Measurements from ENCODE around the gene CAMKK1.

The CAMKK1 gene

DNA sequence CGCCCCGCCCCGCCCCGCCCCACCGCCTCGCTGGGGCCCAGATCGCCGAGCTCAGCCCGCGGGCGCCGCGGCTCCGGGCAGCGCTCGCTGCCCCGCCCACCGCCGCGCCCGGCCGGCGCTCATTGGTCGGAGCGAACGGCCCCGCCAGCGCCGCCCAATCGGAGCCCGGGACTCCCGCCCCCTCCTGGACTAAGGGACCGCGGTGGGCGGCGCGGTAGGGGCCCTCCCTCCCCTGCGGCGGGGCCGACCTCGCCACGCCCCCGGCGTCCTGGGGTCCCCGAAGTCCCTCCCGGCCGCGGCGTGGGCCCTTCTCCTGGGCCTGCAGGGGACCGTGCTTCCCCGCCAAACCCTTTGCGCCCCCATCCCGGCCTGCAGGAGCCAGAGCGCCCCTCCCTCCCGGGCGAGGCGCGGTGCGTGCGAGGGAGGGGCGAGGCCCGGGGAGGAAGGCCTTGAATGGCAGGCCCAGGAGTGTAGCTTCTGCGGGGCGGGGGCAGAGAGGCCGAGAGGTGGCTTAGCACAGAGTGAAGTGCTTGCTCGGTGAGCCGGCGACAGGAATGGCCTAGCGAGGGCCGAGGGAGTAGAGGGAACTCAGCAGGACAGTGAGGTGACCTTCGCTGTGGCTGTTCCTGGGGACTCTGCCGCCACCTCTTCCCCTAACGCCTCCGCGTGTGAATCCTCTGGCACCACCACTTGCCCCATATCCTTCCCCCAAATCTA is at the start of gene CAMKK1:
TSS of gene CAMKK1 (minus strand) at position 51 of the 717 bp plus-strand sequence. CDS start 7,366 bp downstream, outside the sequence.
- DNase-seq (ENCODE audit: low read depth in 2 of 2) = peak; percentile 59 to 67

DNA sequence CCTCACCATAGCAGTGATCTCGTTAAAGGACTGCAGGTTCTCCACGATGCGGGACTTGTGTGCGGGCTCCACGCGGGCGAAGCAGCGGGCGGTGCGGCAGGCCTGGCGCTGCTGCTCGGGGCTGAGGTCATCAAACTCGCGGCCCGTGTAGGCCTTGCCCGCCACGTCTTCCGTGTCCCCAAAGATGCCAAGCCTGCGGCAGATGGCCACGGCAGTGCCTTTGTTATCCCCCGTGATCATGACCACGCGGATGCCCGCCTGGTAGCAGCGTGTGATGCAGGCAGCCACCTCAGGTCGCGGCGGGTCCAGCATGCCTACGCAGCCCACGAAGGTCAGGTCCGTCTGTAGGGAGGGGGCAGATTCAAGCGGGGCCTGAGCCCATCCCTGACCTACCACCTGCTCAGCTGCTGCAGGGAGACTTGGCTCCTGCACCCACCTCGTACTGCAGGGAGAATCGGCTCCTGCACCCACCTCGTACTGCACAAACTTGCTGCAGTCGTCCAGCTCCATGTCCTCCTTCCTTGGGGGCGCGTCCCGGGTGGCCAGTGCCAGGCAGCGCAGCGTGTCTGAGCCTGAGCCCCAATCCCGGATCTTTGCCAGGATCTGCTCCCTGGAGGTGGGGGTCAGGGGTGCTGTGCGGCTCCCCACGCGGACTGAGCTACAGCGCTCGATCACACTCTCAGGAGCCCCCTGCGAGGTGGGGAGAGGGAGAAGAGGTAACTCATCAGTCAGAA is 48.3 kb upstream of the CAMKK1 start:
- DNase-seq (ENCODE audit: low read depth in 2 of 2) = no peak

DNA sequence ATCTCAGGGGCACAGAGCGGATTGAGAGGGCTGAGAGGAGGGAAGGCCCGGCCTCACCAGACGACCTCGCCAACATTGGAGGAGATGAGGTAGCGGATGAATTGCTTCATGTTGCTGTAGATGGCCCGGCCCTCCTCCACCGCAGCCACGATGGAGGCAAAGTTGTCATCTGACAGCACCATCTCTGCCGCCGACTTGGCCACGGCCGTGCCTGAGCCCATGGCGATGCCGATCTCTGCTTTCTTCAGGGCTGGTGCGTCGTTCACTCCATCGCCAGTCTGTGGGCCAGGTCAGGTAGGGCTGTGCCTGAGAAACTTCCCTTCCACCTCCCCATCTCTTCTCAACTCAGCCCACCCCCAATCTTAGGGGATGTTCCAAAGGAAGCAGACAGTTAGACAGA is 44.5 kb upstream of the CAMKK1 start:
- no peak for DNase-seq (ENCODE audit: low read depth in 2 of 2)

DNA sequence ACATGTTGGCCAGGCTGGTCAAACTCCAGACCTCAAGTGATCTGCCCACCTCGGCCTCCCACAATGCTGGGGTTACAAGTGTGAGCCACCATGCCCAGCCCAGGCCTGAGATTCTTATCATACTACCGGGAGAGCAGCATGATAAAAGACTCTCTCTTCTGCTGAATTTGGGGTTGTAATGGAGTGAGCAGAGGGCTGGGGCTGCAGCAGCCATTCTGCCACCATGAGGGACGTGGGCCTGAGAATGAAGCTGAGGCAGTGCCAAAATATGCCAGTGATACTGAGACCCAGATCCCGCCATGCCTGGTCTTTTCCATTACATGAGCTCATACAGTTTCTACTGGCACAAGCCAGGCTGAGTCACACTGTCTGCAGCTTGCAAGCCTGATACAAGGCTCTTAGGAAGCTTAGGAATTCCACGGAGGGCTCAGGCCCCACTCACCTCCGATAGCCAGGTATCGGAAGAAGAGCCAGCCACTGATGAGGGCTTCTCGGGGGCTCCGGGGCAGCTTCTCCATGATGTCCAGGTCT is 43.0 kb upstream of the CAMKK1 start:
- no peak for DNase-seq (ENCODE audit: low read depth in 2 of 2)

DNA sequence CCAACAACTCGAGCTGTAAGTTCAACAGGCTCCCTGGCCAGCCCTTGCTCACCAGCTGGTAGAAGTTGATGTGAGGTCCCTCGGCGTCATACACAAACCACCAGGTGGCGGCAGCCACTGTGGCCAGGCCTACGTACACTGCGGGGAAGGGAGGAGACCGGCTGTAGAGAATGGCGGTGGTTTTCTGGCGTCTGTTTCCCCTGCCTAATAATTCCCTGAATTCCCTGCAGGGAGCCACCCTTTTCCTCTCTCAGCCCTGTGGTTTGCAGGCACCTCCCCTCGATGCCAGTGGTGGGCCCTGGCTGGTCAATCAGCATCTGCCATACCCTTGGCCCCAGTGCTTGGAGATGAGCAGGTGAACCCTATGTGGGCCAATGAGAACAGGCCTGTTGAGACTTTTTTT is 42.3 kb upstream of the CAMKK1 start:
- DNase-seq (ENCODE audit: low read depth in 2 of 2) = peak; percentile 20 to 29

DNA sequence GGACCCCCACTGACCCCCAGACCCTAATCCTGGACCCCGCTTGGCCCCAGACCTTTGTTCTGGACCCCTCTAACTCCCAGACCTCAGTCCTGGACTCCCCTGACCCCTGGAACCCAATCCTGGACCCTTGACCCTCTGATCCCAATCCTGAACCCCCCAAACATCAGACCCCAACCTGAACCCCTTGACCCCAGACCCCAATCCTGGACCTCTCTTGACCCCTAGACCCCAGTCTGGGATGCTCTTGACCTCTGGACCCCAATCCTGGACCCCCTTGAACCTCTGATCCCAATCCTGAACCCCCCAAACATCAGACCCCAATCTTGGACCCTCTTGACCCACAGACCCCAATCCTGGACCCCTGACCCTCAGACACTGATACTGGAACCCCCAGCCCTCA is 36.9 kb upstream of the CAMKK1 start:
- no peak for DNase-seq (ENCODE audit: low read depth in 2 of 2)

DNA sequence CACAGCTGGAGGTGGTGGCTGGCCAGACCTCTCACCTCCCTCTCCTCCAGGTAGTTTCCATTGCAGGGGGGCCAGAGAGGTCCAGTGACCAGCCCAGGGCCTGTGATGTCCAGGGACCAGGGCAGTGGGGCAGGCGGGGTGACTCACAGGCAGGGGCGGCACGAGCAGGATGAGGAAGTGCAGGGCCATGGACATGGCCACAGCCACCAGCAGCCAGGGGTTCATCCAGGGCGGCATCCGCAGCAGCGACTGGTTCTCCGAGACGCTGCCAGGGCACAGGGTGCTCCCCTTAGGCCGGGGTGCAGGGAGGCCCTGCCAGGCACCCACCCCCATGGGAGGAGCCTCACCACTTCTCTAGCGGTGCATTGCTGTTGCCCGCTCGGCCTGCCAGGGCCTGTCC is 36.3 kb upstream of the CAMKK1 start:
- DNase-seq (ENCODE audit: low read depth in 2 of 2) = no peak

DNA sequence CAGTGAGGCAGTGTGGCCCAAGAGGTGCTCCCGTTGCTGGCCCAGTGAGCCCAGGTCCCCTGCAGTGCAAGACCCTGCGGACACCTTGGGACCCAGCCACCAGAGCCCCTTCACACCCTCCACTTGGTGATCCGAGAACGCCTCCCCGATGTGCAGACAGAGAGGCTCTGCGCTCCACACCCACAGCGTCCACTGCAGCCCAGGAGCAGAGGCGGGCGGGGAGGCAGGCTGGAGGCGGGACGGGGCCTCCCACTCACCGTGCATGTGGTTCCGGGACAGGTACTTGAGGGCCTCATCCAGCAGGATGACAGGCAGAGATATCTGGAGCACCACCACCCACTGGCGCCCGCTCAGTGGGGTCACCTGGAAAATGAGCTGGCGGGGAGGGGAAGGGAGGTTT is 35.6 kb upstream of the CAMKK1 start:
- DNase-seq (ENCODE audit: low read depth in 2 of 2) = no peak

DNA sequence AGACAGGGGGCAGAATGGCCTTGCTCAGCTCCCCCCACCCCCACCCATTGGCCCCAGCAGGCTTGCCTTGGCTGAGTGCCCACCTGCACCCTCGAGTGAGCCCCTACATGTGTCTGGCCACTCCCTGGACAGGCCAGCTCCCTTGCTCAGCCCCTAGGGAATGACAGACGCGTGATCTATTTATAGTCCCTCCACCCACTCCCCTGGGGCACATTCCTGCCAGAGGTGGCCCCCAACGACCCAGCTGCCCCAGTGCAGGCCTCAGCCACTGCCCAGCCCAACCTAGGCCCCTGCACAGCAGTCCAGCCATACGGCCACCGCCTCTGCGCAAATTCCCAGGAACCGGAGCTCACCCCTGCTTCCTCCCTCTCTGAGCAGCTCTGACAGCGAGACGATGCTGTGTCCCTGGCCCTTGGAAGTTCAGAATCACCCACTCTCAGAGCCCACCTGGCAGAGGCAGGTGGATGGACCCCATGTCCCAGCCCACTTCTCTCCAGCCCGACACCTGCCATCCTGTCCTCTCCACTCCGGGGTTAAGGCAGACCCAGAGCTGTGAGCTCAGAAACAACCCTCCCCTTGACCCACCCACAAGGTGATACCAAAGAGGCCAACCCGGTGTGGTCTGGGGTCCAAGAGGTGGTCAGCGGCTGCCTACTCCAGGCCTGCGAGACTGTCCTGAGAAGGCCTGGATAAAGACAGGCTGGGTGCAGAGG is 34.9 kb upstream of the CAMKK1 start:
- DNase-seq (ENCODE audit: low read depth in 2 of 2) = no peak

DNA sequence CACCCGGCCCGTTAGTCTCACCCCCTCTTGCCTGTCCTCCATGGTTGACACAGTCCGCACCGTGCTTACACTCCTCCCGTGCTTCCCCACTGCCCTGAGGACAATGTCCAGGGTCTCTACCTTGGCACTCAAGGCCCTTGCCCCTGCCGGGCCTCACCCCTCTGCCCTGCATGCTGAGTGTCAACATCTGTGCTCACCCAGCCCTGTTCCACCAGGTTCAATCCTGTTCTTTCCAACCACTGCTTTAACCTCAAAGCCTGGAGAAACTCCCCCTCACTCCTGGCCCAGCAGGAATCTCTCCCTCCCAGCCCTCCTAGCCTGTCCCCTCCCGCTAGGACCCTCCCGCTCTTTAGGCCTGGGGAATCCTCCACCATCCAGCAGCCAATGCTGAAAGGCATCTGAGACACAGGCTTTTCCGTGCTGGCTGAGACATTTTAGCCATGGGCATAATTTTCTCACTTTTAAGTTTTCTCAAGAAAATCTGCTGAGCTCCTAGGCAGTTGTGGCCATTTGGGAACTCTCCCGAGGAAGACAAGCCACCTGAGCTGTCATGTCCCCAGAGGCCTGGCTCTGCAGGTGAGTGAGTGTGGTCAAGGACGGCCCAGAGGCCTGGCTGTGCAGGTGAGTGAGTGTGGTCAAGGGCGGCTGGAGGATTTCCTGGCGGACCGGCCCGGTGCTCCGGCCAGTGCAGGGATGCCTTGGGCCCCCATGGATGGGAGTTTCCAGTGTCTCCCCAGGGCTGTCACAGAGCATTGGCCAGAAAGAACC is 34.2 kb upstream of the CAMKK1 start:
- DNase-seq (ENCODE audit: low read depth in 2 of 2) = no peak

DNA sequence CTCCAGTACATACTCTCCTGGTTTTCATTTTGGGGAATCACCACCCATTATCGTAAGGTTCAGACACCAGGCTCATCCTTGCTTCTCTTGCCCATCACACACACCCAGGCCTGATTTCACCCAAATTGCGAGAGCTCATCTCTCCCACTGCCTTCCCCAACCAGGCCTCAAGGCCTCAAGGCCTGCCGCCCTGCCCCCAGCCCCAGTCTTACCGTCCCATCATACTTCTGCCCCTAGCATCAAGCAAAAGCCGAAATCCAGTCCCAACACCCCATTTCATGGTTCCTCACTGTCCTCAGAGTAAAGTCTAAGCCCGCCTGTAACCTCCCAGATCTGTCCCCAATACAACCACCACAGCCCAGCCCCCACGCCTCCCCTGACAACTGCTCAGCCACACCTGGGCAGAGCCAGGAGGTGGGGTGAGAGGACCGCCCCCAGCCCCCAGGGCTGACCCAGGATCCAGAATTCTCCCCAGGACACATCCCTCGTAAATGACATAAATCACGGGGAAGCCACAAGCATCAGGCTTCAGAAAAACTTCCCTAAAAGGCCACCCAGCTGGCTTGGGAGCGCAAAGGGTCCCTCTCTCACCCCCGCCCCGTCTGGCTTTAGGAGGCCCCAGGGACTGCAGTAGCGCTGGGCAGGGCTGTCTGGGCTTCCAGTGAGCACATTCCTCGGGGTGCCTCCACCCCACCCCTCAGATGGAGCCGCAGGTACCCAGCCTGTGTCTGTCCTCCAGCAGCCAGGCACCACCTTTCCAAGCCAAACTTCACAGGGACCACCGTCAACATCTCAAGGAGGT is 33.0 kb upstream of the CAMKK1 start:
- DNase-seq (ENCODE audit: low read depth in 2 of 2) = no peak

DNA sequence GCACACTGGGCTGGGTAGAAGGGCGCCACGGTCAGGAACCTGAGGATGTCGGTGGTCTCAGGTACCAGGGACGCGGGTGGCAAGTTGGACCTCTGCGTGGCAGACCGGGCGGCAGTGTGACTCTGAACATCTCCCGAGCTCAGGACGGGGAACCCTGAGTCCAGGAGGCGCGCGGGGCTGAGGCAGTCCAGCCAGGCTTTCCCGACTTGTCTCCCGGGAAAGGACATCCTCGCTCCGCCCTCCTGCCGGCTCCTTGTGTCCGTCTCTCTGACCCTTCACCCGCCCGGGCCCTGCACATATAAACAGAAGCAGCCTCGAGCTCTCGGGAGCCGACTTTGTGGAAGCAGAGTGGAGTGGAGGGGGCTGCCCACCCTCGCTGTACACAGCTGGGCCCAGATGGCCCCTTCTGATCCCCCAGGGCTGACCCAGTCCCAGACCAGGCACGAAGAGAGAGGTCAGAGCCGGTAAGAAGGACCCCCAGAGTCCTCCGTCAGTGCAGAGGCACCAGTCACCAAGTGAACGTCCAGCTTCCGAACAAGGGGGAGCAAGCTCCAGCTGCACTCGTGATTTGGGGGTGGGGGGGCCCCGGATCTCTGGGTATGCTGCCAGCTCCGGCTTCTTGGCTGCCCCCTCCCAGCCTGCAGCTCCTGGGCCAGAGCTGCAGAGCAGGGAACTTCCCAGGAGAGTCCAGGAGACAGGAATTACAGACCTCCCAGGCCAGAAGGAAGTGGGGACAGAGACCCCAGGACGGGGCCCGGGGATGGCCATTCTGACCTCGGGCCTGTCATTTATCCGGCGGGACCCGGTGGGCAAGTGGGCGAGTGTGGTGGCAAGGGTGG is 31.9 kb upstream of the CAMKK1 start:
- DNase-seq (ENCODE audit: low read depth in 2 of 2) = no peak

DNA sequence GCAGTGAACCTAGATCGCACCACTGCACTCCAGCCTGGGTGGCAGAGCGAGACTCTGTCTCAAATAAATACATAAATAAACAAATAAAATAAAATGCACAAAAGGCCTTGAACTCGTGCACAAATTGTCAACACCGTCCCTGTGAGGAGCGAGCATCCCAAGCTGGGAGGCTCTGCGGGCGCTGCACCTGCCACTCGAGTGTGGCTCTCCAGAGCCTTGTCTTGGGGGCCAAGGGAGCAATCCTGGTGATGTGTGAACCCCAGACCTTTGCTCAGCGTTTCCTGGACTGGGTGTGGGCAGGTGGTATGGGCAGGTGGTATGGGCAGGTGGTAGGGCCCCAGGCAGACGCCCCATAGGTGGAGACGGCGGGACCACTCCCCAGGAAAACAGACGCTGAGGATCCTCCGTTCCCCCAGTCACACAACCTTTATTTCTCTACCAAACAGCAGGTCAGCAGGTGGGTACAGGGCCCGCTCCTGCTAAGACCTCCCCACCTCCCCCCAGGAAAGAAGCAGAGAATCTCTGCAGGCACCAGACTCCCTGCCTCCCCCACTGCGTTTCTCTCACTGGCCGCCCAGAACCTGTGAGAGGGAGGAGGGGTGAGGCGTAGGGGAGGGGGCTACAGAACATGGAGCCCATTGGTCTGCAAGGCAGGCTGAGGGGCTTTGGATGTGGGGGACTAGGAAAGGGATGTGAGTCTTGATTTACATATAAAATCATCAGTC is 30.8 kb upstream of the CAMKK1 start:
- no peak for DNase-seq (ENCODE audit: low read depth in 2 of 2)

DNA sequence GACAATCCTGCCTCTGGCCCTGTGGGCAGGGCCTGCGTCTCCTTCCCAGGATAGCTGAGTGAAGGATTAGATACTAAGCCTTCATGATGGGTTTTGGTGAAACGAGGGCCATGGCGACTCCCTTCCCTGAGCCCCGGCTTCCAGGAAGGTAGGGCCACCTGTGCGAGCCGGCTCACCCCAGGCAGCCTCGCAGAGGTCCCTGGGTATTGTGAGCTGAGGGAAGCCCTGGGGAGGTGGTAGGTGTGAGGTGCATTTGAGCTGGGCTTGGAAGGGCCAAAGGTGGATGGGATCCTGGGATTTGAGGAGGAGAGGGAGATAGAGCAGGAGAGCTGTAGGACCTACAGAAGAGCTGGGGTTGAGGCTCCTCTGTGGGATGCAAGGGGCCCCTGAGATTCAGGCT is 29.9 kb upstream of the CAMKK1 start:
- DNase-seq (ENCODE audit: low read depth in 2 of 2) = no peak

DNA sequence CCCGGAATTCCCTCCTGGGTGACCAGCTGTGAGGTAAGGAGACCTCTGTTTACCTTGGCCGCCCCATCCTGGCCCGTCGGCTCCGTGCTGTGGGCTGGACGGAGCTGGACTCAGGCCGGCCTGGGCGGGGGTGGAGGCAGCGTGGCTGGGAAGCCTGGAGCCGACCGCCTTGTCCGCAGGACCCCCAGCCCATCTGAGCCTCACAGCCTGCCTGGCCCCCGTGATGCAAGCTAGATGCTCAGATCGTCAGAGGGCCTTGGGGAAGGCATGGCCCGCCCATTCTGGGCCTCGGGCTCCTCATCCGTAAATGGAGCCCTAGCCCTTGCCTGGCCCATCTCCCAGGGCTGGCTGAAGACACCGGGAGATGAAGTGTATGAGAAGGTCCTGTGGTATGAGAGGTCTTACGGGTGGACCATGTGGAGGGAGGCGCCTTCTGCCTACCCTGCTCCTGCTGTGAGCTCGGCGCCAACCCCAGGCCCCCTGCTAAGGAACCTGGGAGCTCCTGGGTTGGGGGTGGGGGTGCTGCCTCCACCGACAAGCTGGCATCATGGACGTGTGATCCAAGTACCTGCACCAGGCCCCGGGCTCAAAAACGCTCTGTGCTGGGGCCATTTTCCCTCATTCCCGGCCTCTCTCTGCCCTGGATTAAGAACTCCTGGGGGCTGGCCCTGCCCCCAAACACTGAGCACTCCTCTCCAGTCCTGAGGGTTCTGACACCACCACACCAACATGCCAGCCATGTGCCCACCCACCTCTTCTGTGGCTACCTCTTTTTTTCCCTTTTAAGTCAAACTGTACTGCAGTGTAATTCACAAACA is 28.9 kb upstream of the CAMKK1 start:
- DNase-seq (ENCODE audit: low read depth in 2 of 2) = no peak

DNA sequence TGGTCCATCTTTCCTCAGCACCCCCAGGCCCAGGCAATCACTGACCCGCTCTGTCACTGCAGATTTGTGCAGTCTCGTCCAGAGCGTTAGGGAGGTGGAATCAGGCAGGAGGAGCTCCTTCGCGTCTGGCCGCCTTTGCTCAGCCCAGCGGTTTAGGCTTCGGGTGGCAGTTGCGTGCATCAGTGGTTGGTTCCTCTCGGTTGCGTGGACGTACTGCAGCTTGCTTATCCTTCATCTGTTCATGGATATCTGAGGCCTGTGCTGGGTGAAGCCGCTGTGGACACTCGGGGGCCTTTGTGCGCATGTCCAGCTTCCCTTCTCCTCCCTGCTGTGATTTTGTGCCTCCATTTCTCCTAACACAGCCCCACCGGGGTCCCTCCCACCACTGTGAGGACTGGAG is 28.2 kb upstream of the CAMKK1 start:
- no peak for DNase-seq (ENCODE audit: low read depth in 2 of 2)

DNA sequence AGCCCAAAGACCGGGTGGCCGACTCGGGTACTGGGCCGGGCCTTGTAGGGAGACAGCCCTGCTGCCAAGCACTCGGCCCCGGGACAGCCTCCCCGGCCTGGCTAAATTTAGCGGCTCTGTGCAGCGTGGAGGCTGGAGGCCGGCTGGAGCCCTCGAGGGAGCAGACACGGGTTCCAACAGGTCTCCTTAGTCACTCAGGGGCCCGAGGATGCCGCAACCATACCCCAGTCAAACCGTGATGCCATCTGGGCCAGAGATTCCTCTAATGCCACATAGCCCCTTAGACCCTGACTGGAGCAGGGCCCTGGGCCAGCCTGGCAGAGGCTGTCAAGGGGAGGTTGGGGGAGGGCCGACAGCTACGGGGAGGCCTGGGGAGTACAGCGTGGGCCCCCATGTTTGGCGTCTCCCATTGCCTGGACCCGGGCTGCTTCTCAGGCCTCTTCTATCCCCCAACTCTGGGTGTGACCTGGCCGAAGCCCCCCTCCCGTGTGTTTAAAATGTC is 26.3 kb upstream of the CAMKK1 start:
- no peak for DNase-seq (ENCODE audit: low read depth in 2 of 2)

All from fibroblast of skin of left quadriceps (primary cell).